Peyer's patch (tissue), 4 donors: ENCODE results near the gene PDE4D.

Experiments
- CTCF ChIP-seq, 6 experiments: fragments of 450-650 bp in 4 of 6; fragments of 200-600 bp in 2 of 6; sonication (generic) in 1 of 6; IDR thresholded peaks; one replicate each; pipeline ENCODE4 v1.5.1; 2017 to 2019; ENCODE audit warnings: antibody characterized with exemption in 6 of 6, mild to moderate bottlenecking in 3 of 6, moderate library complexity in 1 of 6
- POLR2A ChIP-seq, 2 donors: fragments of 450-650 bp; IDR thresholded peaks; one replicate each; pipeline ENCODE4 v1.5.1; 2017; ENCODE audit warnings: antibody characterized with exemption in 2 of 2, mild to moderate bottlenecking in 2 of 2, moderate library complexity in 2 of 2

DNA sequence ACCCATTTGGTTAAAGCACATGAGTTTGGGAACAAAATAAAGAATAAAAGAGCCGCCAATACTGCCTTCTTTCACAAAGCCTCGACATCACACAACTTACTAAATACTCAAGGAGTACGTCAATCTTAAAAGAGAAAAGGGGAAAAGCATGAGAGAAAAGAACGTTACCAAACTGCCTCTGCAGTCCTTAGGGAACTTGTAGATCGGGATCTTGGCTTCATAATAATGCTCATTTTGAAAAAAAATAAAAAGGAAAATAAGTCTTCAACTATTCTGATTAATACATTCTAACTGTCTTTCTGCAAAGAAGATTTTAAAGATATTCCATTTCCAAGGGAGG lies 618.4 kb downstream of the PDE4D start:
- TF ChIP-seq CTCF (IDR thresholded peaks at IDR 0.05), result no peak
- no peak for TF ChIP-seq POLR2A (IDR thresholded peaks at IDR 0.05)
